KMS-11 (cell line): ENCODE data around the gene SLC6A6.

Experiments
- H2AFZ ChIP-seq: fragments of 200-600 bp; sonication (generic); 2 replicates; pipeline ENCODE4 v1.6.1; 2016; ENCODE audit warnings: antibody characterized with exemption, mixed run types, low read depth
- H3K27ac ChIP-seq: fragments of 200-600 bp; sonication (generic); 2 replicates; pipeline ENCODE4 v1.6.1; 2016; ENCODE audit warnings: mild to moderate bottlenecking, mixed run types
- H3K27me3 ChIP-seq: fragments of 200-600 bp; sonication (generic); 2 replicates; pipeline ENCODE4 v1.6.1; 2017; ENCODE audit warnings: mild to moderate bottlenecking, low read depth, mixed run types, moderate library complexity; ENCODE audit not compliant: insufficient read depth
- H3K36me3 ChIP-seq: fragments of 200-600 bp; sonication (generic); 2 replicates; pipeline ENCODE4 v1.6.1; 2017; ENCODE audit warnings: mild to moderate bottlenecking, mixed run types; ENCODE audit not compliant: insufficient read depth
- H3K4me1 ChIP-seq: fragments of 200-600 bp; sonication (generic); 2 replicates; pipeline ENCODE4 v1.6.1; 2016; ENCODE audit warnings: mild to moderate bottlenecking, low read depth, mixed run types; ENCODE audit not compliant: poor library complexity, severe bottlenecking
- H3K4me2 ChIP-seq: fragments of 200-600 bp; sonication (generic); 2 replicates; pipeline ENCODE4 v1.7.0; 2016; ENCODE audit warnings: mild to moderate bottlenecking, mixed run types
- H3K4me3 ChIP-seq: fragments of 200-600 bp; sonication (generic); IDR thresholded peaks from 2 replicates; pipeline ENCODE4 v1.6.1; 2017; ENCODE audit warnings: low read depth, low read length, mixed read lengths; ENCODE audit not compliant: insufficient read depth
- H3K79me2 ChIP-seq: fragments of 200-600 bp; sonication (generic); 2 replicates; pipeline ENCODE4 v1.6.1; 2016; ENCODE audit warnings: low read depth, mixed run types; ENCODE audit not compliant: insufficient read depth
- H3K9ac ChIP-seq: fragments of 200-600 bp; sonication (generic); 2 replicates; pipeline ENCODE4 v1.6.1; 2016; ENCODE audit warnings: mild to moderate bottlenecking, mixed run types
- H4K20me1 ChIP-seq: fragments of 200-600 bp; sonication (generic); 2 replicates; pipeline ENCODE4 v1.6.1; 2016; ENCODE audit warnings: mild to moderate bottlenecking, mixed run types; ENCODE audit not compliant: insufficient read depth
- TF ChIP-seq, protein P1 (sequence below): fragments of 200-600 bp; sonication (generic); conservative IDR thresholded peaks from 2 replicates; pipeline ENCODE4 v1.6.1; 2017; ENCODE audit warnings: low read depth, mild to moderate bottlenecking, antibody characterized with exemption, low read length, moderate library complexity, mixed read lengths

SLC6A6 gene

DNA sequence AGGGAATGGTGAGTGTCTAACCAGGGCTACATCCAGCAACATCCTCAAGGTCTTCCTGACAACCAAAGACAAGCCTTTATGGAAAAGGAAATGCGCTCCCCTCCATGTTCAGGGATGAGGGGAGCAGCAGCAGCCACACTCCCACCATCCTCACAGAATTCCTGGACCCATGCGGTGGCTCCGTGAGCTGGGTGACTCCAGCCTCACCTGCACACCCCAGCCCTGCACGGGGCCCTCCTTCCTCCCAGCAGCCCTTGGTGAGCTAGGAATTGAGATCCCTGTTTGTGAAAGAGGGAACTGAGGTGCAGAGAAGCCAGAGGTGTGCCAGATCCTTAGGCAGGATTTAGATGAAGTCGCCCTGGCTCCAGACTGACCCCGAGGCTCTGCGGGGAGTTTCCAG lies 85.4 kb downstream of the SLC6A6 start:
- no peaks in the 10 kb centered on the region for H4K20me1 ChIP-seq
- no peak overlapping the region for H2AFZ ChIP-seq
- no peaks in the 10 kb centered on the region for H3K79me2 ChIP-seq
- peak overlapping the region; percentile 63; the same call in 1 of the 2 replicates for H3K9ac ChIP-seq
- H3K36me3 ChIP-seq: no peaks in the 10 kb centered on the region
- TF ChIP-seq, protein P1, sequence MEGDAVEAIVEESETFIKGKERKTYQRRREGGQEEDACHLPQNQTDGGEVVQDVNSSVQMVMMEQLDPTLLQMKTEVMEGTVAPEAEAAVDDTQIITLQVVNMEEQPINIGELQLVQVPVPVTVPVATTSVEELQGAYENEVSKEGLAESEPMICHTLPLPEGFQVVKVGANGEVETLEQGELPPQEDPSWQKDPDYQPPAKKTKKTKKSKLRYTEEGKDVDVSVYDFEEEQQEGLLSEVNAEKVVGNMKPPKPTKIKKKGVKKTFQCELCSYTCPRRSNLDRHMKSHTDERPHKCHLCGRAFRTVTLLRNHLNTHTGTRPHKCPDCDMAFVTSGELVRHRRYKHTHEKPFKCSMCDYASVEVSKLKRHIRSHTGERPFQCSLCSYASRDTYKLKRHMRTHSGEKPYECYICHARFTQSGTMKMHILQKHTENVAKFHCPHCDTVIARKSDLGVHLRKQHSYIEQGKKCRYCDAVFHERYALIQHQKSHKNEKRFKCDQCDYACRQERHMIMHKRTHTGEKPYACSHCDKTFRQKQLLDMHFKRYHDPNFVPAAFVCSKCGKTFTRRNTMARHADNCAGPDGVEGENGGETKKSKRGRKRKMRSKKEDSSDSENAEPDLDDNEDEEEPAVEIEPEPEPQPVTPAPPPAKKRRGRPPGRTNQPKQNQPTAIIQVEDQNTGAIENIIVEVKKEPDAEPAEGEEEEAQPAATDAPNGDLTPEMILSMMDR: no peak
- H3K4me1 ChIP-seq: peaks cover 51% of the 10 kb centered on the region
- H3K4me3 ChIP-seq: no peak overlapping the region
- peak overlapping the region; percentile 99 for H3K27ac ChIP-seq
- H3K4me2 ChIP-seq: peak overlapping the region; percentile 94
- H3K27me3 ChIP-seq: no peaks in the 10 kb centered on the region

DNA sequence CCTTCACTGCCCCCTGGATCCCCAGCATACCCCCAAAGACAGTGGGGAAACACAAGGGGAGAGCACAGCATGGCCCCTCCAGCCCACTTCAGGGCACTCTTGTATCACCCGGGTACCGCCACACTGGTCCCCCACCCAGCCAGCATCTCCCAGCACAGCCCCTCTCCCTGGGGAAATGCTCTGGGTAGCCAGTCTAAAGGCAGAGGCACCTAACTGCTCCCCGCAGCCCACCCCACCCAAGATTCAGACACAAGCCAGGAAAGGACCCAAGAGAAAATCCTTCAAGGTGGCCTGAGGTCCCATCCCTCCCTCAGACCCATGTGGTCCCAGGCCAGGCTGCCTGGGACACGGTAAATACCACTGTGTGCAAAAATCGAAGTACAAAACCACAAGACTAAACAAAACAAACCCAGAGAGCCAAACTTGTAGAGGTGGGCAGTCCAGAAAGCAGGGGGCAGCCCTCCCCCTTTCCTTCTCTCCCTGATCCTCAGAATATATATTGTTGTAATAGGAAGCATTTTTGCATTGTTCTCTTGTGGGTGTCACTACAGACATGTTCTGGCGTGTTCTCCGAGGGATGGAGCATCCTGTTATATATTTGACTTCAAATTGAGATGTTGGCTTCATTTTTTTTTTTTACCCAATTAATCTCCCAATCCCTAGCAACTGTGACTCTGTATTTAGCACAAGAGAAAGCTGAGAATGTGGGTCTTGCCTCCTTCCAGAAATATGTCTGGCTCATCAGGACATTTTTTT lies 86.1 kb downstream of the SLC6A6 start:
- peaks cover 51% of the 10 kb centered on the region for H3K4me1 ChIP-seq
- TF ChIP-seq, protein P1: no peak
- no peaks in the 10 kb centered on the region for H3K27me3 ChIP-seq
- no peaks in the 10 kb centered on the region for H3K36me3 ChIP-seq
- peak overlapping the region; percentile 99 for H3K27ac ChIP-seq
- peak overlapping the region; percentile 63; the same call in 1 of the 2 replicates for H3K9ac ChIP-seq
- no peaks in the 10 kb centered on the region for H4K20me1 ChIP-seq
- H3K4me3 ChIP-seq: no peak overlapping the region
- no peak overlapping the region for H2AFZ ChIP-seq
- no peaks in the 10 kb centered on the region for H3K79me2 ChIP-seq
- H3K4me2 ChIP-seq: peak overlapping the region; percentile 94

DNA sequence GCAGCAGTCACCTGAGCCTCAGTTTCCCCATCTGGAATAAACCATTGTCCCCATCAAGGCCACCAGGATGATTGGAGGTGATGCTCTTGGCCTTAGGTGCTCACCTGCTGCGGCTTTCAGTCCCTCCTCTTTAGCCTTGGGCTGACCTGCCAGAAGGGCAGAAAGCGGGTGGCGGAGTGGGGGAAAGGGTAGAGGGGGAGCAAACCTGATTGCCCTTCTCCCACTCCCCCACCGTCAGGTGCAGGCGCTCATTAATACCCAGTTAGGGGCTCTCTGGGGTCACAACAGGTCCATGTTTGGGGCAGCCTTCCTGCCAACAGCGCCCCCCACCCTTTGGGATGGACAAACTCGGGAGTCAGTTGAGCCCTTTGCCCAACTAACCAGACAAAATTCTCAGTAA lies 87.2 kb downstream of the SLC6A6 start:
- Histone ChIP-seq H3K36me3 (no peaks in the 10 kb centered on the region), H2AFZ (no peak overlapping the region)

DNA sequence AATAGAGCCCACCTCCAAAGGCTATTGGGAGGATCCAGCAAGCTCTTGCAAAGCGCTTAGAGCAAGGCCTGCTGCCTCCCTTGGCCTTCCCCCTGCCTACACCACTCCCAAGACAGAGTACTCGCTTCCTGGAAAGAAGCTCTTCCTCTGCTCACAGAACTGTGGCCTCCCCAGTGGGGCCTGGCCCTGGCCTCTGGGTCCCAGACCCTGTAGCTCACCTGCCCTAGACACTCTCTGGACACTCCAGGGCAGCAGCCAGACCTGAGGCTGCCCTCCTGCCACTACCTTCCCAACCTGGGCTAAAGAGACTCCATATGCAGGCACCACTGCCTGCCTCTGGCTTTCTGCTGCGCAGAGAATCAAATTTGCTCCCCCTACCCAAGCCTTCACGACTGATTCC lies 87.8 kb downstream of the SLC6A6 start:
- Histone ChIP-seq H3K4me3 (no peak overlapping the region), H3K36me3 (no peaks in the 10 kb centered on the region), H3K4me1 (peaks cover 41% of the 10 kb centered on the region), H3K27ac (no peak overlapping the region), H4K20me1 (no peaks in the 10 kb centered on the region), H3K27me3 (no peaks in the 10 kb centered on the region), H3K9ac (no peak overlapping the region), H3K79me2 (no peaks in the 10 kb centered on the region), H2AFZ (no peak overlapping the region), H3K4me2 (no peak overlapping the region)
- TF ChIP-seq, protein P1: no peak

More for the DNA sequence above, 87.2 kb downstream of the SLC6A6 start:
- peaks cover 47% of the 10 kb centered on the region for H3K4me1 ChIP-seq
- no peaks in the 10 kb centered on the region for H3K79me2 ChIP-seq
- no peak overlapping the region for H3K4me2 ChIP-seq
- H3K4me3 ChIP-seq: no peak overlapping the region
- H4K20me1 ChIP-seq: no peaks in the 10 kb centered on the region
- no peak overlapping the region for H3K27ac ChIP-seq
- no peak overlapping the region for H3K9ac ChIP-seq
- no peaks in the 10 kb centered on the region for H3K27me3 ChIP-seq
- TF ChIP-seq, protein P1: no peak
